Activated CD8-positive, alpha-beta memory T cell treated with anti-CD3 and anti-CD28 coated beads, Interleukin-2, amount 50 U/mL, for 1 hour (primary cell): ENCODE data around the gene SNRPD3.
"Not testable (repeated sequence)": the region's sequence is repeated elsewhere in the genome, so short reads cannot be mapped to it uniquely, and the experiment has no call there.

Source experiments
- DNase-seq: peaks from one replicate; pipeline ENCODE4 v3.0.0-alpha.2; 2020; ENCODE audit errors: extremely low read depth

SNRPD3 gene

GRCh38 chr22:24532075-24532474, 23.7 kb upstream of the SNRPD3 start:
- DNase-seq = no peak

GRCh38 chr22:24535348-24535747, 20.5 kb upstream of the SNRPD3 start:
- DNase-seq = no peak

GRCh38 chr22:24536089-24536488, 19.7 kb upstream of the SNRPD3 start:
- DNase-seq = no peak

GRCh38 chr22:24540470-24540869, 15.3 kb upstream of the SNRPD3 start:
- no peak for DNase-seq

GRCh38 chr22:24541681-24542515, 13.9 kb upstream of the SNRPD3 start:
- DNase-seq = no peak

- DNase-seq = no peak
These were observed 13.2 kb upstream of the SNRPD3 start for GRCh38 chr22:24542641-24543040.

GRCh38 chr22:24543185-24543601, 12.6 kb upstream of the SNRPD3 start:
- DNase-seq = no peak

- no peak for DNase-seq
These were observed 12.0 kb upstream of the SNRPD3 start for GRCh38 chr22:24543679-24544243.

GRCh38 chr22:24548812-24549211, 7.0 kb upstream of the SNRPD3 start:
- no peak for DNase-seq

GRCh38 chr22:24550028-24550901, 5.5 kb upstream of the SNRPD3 start:
- DNase-seq = no peak

GRCh38 chr22:24550902-24551435, 4.8 kb upstream of the SNRPD3 start:
- DNase-seq = no peak

GRCh38 chr22:24552503-24553286, 3.1 kb upstream of the SNRPD3 start:
- DNase-seq = not testable (repeated sequence)

- DNase-seq = no peak
These were observed 2.0 kb upstream of the SNRPD3 start for GRCh38 chr22:24553597-24554312.

GRCh38 chr22:24554313-24555164, 1.3 kb upstream of the SNRPD3 start, which contains the start of gene GUCD1:
Gene GUCD1, minus strand, starts transcription at chr22:24555138. Its CDS starts 147 bp downstream, at chr22:24554991.
- DNase-seq = no peak

GRCh38 chr22:24559471-24559870, 3.7 kb downstream of the SNRPD3 start:
- DNase-seq = no peak

- no peak for DNase-seq
These were observed 7.4 kb downstream of the SNRPD3 start for GRCh38 chr22:24563246-24563645.

- no peak for DNase-seq
These were observed 8.7 kb downstream of the SNRPD3 start for GRCh38 chr22:24564376-24565058.

- DNase-seq = no peak
These were observed 9.3 kb downstream of the SNRPD3 start for GRCh38 chr22:24565077-24565476.

- DNase-seq = no peak
These were observed 11.2 kb downstream of the SNRPD3 start for GRCh38 chr22:24566899-24567511.
